Mucosa of rectum (tissue), 2 donors: ENCODE measurements around the gene SPAG6.

ENCODE experiments used
- H3K27ac ChIP-seq, 2 donors: one replicate each; pipeline ENCODE4 v1.7.0; 2013; ENCODE audit warnings: inconsistent platforms in 2 of 2, low read depth in 2 of 2, low read length in 2 of 2
- H3K27me3 ChIP-seq, 2 donors: one replicate each; pipeline ENCODE4 v1.7.0; 2013; ENCODE audit warnings: low read length in 2 of 2; ENCODE audit not compliant: control insufficient read depth in 2 of 2, insufficient read depth in 2 of 2
- H3K36me3 ChIP-seq, 2 donors: one replicate each; pipeline ENCODE4 v1.7.0; 2013; ENCODE audit warnings: low read length in 2 of 2; ENCODE audit not compliant: control insufficient read depth in 2 of 2, insufficient read depth in 2 of 2
- H3K4me1 ChIP-seq, 2 donors: one replicate each; pipeline ENCODE4 v1.7.0; 2013; ENCODE audit warnings: low read length in 2 of 2, mild to moderate bottlenecking in 1 of 2; ENCODE audit not compliant: control insufficient read depth in 2 of 2, insufficient read depth in 2 of 2
- H3K4me3 ChIP-seq, 2 donors: one replicate each; pipeline ENCODE4 v1.7.0; 2013; ENCODE audit warnings: low read length in 2 of 2
- H3K9ac ChIP-seq, 2 donors: one replicate each; pipeline ENCODE4 v1.7.0; 2013; ENCODE audit warnings: low read length in 2 of 2, low read depth in 1 of 2, mild to moderate bottlenecking in 1 of 2
- H3K9me3 ChIP-seq, 2 donors: one replicate each; pipeline ENCODE4 v1.7.0; 2013; ENCODE audit warnings: low read length in 2 of 2; ENCODE audit not compliant: control insufficient read depth in 2 of 2
- donor health status: healthy.
- donor health status: Normal muscosa, but diverticular disease.

Gene SPAG6

DNA sequence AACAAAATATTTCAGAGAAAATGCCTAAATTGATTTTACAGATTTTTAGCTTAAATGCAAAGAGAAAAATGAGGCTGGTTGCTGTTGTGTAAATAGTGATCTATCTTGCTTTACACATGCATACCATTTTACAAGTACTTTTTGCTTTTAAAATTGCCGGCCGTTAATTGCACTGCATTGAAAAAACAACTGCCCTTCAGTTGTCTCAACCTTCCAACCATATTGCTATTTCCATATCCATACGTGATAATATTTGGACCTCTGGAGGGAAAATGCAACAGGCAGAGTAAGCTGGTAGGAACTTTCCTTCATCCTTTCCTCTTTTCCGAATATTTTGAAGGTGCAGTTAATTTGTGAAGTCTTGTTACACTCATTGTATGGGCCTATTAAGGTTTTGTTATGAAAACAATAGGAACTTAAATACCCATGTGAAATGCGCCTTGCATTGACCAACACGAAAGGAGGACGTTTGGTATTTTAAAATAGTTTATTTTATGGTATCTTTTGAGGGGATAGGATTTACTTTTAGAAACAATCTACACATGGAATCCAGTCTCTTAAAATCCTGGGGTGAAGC is 13.1 kb upstream of the SPAG6 start:
- Histone ChIP-seq H3K27me3 (peaks cover 30 to 35% of the 10 kb centered on the region in 2 donors), H3K9ac (no peak overlapping the region), H3K27ac (no peak overlapping the region)

DNA sequence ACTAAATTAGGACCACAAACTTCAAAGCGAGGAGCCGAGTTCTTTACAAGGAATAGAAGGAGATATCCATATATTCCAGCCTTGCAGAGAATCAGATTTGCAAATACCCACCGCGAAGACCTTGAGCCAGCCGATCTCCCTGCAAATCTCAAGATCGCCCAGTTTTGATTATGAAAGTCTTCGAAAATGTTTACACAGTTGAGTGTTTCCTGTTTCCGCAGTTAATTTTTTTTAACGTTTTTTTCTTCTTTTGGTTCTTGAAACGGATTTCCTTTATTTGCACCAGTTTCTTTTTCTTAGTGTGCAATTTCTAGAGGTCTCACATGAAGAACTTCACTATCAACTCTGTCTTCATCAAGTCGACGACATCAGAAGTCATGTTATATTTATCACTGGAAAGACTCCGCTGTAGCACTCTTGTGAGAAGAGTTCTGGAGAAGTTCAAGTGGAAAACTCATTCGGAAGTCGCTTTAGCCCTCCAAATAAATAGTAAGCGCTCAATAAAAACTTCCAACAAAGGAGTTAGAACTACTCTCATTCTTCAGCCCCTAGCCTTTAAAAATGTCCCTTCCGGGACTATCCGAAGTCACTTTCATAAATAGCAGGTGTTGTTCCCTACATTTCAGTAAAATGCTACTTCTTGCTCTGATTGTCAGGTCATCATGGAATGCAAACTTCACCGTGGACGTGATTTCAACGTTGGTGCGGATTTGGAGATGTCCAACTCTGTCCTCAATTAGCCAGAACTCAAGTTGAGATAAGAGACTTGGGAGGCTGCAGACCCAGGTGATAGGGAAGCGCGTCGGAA is 11.9 kb upstream of the SPAG6 start:
- Histone ChIP-seq H3K4me3 (no peak overlapping the region), H3K27me3 (peaks cover 41 to 46% of the 10 kb centered on the region in 2 donors)

More for the DNA sequence above, 13.1 kb upstream of the SPAG6 start:
- no peak overlapping the region for H3K4me3 ChIP-seq
- peaks cover 11 to 18% of the 10 kb centered on the region in 2 donors for H3K4me1 ChIP-seq
- H3K9me3 ChIP-seq = no peaks in the 10 kb centered on the region
- peaks cover 11 to 17% of the 10 kb centered on the region in 2 donors for H3K36me3 ChIP-seq

DNA sequence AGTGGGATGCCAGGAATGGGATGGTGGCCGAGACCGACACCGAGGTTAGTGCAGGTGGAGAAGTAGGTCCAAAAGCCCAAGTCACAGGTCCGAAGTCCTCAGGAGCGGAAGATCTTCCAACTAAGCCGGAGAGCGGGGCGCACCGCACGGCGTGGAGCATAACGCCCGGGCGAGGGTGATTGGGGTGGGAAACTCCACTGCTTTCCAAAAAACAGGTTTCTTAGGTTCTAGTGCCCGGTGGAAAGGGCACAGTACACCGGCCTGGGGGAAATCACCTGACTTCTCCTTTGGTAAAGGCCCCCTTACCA is 11.4 kb upstream of the SPAG6 start:
- Histone ChIP-seq H3K9ac (no peak overlapping the region), H3K9me3 (no peaks in the 10 kb centered on the region), H3K27ac (no peak overlapping the region), H3K4me3 (no peak overlapping the region), H3K36me3 (peaks cover 11 to 12% of the 10 kb centered on the region in 2 donors), H3K4me1 (peaks cover 11 to 18% of the 10 kb centered on the region in 2 donors), H3K27me3 (peaks cover 47 to 52% of the 10 kb centered on the region in 2 donors)

More for the DNA sequence above, 11.9 kb upstream of the SPAG6 start:
- Histone ChIP-seq H3K9me3 (no peaks in the 10 kb centered on the region), H3K27ac (peak overlapping the region in 1 of 2 donors; percentile 33), H3K4me1 (peaks cover 11 to 18% of the 10 kb centered on the region in 2 donors), H3K9ac (no peak overlapping the region), H3K36me3 (peaks cover 11 to 13% of the 10 kb centered on the region in 2 donors)

DNA sequence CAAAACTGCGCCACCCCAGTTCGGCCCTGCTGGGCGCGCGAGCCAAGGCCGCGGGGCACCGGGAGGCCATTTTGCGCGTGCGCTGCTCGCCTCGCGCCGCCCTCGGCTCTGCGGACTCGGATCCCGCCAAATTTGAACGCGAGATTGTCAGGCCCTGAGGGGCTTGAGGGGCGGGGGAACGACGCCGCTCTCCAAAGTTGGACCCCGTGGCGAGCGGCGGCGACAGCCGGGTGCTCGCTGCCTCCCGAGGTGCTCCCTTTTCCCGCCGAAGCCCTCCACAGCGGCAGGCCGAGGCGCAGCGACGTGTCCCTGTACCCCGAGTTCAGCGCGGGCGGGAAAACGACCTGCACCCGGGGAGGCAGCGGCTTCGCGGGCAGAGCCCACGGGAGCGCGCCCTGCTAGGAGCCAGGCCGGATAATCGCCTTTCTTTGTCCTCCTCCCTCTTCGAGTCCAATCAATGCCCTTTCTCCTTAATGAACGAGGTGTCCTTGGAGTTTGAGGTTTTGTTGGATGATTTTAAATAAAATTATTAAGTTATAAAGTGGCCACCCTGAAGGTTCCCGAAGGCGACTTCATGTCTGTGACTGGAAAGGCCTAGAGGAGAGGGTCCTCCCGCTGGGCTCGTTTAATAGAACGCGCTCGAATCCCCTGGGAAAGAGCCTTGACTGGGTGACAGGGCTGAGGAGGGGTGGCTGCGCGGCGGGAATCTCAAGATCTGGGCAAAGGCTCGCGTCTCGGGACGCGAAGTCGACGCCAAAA is 10.7 kb upstream of the SPAG6 start:
- H3K27me3 ChIP-seq = peaks cover 51 to 57% of the 10 kb centered on the region in 2 donors
- peaks cover 12 to 18% of the 10 kb centered on the region in 2 donors for H3K4me1 ChIP-seq
- H3K9me3 ChIP-seq = no peaks in the 10 kb centered on the region
- H3K4me3 ChIP-seq = peak overlapping the region; percentile 65 to 68
- no peak overlapping the region for H3K27ac ChIP-seq
- peak overlapping the region; percentile 1 to 67 for H3K9ac ChIP-seq
- H3K36me3 ChIP-seq = peaks cover 4 to 7% of the 10 kb centered on the region in 2 donors

DNA sequence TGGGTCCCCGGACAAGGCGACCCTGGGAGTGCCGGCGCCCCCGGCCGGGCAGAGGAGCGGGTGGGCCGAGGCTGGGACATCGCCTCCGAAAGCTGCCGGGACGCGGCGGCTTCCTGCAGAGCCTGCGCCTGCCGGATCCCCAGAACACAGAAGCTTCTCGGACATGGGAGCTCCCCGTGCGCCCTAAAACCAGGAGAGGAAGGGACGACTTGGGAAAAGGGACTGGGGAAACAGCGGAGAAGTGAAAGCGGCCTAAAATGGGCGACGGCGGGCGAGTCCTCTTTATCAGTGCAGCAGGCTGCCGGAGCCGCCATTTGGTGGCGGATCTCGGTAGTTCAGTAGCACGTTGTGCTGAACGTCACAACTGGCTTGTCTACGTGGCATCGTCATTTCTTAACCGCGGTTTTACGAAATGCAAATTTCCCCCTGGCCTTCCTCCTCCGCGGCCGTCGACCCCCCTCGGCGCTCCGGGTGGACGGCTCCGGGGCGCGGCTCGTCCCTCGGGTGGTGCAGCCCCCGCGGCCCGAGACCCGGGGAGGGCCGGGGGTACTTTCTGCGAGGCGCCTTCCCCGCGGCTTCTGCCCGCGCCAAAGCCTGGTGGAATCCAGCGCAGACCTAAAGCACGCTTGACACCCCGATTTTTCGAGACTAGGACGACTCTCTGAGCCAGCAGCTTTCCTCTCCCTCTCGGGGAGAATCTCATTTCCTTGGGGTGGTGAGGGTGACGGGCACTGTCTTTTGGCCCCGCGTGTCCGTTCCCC is 9.9 kb upstream of the SPAG6 start:
- Histone ChIP-seq H3K27ac (no peak overlapping the region), H3K4me1 (peaks cover 17 to 22% of the 10 kb centered on the region in 2 donors), H3K9me3 (no peaks in the 10 kb centered on the region), H3K9ac (peak overlapping the region; percentile 11 to 67), H3K36me3 (no peaks in the 10 kb centered on the region), H3K4me3 (peak overlapping the region; percentile 65 to 68), H3K27me3 (peaks cover 51 to 57% of the 10 kb centered on the region in 2 donors)

DNA sequence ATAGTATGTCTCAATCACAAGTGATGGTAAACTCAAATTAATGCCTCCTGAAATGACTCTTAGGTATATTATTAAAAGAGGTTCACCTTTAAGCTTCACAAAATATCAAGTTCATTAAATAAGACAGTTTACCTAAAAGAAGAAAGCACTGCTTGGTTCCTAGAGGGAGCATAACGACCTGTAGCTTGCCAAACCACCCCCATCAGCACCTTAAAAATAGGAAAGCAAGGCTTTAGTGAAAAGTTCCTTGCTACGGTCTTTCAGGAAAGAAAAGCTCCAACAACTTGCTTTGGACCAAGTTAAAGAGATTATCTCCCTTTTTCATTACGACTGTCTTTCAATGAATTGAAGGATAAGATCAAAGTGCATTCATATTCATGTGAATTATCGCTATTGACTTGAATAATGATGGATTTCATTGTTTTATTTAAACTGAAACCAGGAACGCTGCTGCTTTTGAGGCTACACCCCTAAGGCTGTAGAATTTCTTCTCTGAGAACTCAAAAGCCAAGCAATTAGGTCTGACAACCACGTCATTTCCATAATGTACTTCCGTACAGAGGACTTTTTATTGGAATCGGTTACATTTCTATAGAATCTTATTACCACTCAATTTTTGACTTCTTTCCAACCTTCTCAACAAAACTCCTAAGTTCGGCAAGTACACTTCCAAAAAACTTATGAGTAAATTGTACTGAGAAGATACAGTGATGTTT is 7.0 kb upstream of the SPAG6 start:
- Histone ChIP-seq H3K9me3 (no peaks in the 10 kb centered on the region), H3K9ac (no peak overlapping the region), H3K36me3 (no peaks in the 10 kb centered on the region), H3K27me3 (peaks cover 66 to 79% of the 10 kb centered on the region in 2 donors), H3K4me1 (peaks cover 23 to 27% of the 10 kb centered on the region in 2 donors), H3K4me3 (no peak overlapping the region), H3K27ac (no peak overlapping the region)

GRCh38 chr10:22338931-22339330 is 6.4 kb upstream of the SPAG6 start:
- Histone ChIP-seq H3K4me1 (peaks cover 23 to 27% of the 10 kb centered on the region in 2 donors), H3K9ac (no peak overlapping the region), H3K4me3 (no peak overlapping the region), H3K9me3 (no peaks in the 10 kb centered on the region), H3K27me3 (peaks cover 68 to 82% of the 10 kb centered on the region in 2 donors), H3K27ac (no peak overlapping the region), H3K36me3 (no peaks in the 10 kb centered on the region)

DNA sequence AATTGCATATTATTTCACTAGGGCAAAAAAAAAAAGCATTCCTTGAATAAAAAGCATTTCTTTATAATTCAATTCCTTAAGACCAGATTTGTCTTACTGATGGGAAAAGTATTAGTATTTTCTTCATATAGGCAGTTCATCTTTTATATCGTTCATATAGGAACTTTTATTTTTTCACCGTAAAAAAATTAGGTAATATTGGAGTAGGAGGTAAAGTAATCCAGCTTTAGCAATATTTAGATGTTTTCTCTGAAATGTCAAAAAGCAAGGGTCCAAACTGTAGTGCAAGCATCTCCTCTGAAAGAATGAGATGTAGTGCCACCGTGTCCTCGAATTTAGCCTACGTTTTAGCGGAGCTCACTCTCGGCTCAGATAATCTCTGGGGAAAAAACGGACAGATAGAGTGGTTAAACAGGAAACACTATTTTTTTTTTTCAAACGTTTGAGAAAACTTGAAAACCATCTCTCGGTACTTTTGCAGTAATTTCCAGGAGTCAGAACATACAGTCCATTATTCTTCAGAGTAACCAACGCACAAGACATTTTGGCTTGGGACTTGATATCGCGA is 5.5 kb upstream of the SPAG6 start:
- Histone ChIP-seq H3K9me3 (no peaks in the 10 kb centered on the region), H3K4me3 (peak overlapping the region; percentile 72 to 78), H3K27ac (peak overlapping the region; percentile 84 to 89), H3K9ac (peak overlapping the region; percentile 80 to 85), H3K36me3 (no peaks in the 10 kb centered on the region), H3K27me3 (peaks cover 71 to 82% of the 10 kb centered on the region in 2 donors), H3K4me1 (peaks cover 20 to 27% of the 10 kb centered on the region in 2 donors)
